ENCODE measurements around the gene RXRA.

The RXRA gene

DNA sequence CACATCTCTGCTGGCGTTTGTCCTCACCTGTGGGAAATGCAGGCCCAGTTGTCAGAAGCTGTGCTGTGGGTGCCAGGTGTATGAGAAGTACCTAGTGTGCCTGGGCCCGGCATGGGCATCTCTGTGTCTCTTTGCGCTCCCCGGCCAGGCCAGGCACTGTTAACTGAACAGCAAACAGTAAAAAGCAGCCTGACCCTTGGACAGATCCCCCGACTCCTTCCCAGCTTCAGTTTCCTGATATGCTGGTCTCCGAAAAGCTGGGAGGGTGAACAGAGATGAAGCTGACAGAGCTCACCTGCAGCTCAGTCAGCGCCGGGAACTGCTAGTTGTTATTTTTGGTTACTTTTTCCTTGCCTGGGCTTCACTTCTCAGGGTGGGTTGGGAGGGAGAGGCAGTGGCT lies 28.9 kb downstream of the RXRA start:
- DNase-seq (ENCODE audit: low read depth): no peak

DNA sequence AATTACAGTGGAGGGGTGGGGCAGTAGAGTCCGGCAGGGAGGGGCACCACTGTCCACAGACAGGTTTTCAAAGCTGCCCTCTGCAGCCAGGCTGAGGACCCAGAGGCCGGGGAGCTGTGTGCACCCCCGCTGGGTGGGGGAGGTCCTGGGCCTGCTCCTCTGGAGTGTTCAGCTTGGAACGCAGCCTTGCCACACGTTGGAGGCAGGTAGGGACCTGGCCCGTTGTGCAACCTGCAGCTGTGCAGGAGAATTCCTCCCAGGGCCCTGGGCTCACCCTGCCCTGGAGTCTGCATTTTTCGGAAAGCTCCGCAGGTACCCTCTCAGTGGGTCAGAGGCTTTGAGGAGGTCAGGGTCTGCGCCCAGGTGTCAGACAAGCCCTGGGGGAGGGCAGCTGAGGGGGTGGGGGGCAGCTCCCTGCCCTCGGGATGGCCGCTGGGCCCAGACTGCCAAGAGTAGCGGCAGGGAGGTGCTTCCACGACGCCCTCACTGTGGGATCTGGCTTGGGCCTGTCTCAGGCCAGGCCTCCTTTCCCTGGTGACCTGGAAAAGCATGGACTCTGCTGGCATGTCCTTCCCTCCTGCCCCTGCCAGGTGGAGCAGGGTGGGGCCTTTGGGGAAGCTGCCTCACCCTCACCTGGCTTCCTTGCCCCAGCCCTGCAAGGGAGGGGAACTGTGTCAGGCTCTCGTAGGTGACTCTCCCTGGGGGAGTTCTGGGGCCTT lies 29.5 kb downstream of the RXRA start:
- DNase-seq (ENCODE audit: low read depth): no peak

DNA sequence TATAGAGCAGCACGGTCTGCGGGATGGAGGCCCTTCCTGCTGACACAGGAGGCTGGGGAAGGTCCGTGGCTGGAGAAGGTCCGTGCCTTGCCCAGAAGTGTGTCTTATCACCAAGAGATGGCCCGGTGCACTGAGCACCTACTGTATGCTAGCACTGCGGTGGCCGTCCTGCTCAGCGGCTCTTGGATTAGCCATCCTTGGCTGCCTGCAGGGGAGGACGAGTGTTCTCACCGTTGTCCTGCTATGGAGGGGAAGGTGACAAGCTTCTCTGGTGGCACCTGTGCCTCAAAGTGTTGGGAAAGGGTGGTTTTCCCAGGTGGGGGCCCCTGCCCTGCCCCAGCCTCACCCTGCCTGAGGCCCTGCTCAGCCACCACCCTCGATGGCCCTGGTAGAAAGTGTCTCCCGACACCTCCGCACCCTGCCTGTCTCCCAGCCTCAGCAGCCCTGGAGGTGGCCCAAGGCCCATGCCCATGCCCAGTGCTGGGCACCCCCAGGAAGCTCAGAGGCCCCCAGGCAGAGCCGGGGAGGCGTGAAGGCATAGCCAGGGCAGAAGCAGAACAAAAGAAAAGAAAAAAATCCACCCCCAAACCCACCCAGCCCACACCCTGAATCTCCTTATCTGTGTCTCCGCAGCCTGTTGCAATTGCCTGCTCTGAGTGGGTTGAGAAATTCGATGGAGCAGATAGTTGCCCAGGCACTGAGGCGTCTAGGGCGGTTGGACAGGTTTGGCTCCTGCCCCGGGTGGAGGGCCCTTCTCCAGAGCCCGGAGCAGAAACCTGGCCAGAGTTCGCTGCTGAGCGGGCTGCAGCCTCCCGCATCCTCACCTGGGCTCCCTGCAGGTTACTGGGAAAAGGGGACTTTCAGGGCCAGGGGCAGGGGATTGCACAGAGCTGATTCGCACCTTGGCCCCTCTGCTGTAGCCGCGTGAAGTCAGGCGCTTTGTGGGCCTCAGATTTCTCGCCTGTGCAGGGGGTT lies 30.5 kb downstream of the RXRA start:
- DNase-seq (ENCODE audit: low read depth): no peak

DNA sequence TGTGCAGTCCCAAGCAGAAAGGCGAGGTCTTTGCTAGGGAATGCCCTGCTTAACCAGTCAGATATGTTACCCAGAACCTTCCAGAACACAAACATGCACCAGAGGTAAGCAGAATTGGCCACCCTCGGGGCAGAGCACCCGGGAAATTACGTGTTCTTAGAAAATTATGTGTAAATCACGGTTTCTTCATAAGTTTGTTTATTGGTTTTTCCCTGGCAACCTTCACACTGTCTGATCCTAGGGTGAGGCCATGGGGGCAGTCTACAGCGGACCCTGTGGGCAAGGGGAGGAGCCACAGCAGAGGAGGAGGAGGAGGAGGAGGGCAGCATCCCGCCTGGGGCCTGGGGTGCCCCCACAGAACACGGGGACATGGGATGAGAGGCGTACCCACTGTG lies 31.4 kb downstream of the RXRA start:
- DNase-seq (ENCODE audit: low read depth): no peak

DNA sequence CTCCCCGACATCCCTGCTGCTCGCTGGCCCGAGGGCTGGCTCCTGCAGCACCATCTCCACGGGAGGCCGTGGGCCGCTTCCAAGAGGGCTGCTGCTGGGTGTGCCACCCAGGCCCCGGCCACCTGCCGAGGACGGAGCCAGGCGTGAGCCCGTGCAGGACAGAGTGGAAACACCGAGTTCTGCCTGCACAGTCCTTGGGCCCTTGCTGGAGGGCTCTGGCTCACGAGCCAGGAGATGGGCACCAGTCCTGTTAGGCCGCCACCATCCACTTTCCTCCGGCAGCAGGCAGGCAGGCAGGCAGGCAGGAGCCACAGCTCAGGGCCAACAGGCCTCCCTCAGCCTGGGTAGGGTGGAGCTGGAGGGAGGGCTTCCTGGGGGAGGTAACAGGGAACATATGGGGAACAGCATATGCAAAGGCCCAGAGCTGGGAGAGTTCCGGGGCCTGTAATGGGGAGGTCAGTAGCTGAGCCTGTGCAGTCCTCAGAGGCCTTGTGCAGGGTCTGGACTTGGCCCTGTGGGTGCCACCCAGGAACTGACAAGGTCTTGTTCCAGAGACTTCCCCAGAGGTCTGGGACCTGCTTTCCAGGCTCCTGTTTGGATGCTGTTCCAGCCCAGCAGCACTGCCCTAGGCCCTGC lies 31.9 kb downstream of the RXRA start:
- no peak for DNase-seq (ENCODE audit: low read depth)

DNA sequence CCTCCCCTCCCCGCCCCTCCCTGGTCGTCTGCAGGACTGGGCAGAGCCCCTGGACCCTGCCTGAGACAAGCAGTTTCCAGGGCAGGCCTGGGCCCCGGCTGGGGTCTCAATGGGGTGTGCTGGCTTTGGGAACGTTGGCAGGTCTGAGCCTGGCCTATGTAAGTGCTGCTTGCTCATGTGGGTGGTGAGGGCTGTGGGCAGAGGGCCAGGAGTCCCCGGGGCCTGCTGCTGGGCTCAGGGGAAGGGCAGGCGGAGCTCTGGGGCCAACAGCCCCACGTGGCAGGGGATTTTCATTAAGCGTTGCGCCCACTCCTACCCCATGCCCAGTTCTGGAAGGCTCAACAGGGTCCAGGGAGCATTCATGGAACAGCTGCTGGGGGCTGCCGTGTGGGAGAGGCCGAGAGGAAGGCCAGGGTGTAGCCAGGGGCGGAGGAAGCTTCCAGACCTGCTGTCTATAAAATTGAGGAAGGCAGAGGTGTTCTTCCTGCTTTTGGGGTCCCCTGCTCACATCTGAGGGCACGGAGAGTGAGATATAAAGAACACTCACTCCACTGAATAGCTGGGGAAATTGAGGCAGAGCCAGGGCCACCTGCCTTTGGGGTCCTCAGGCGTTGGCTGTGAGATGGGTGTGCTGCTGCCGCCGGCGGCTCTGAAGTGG lies 32.5 kb downstream of the RXRA start:
- DNase-seq (ENCODE audit: low read depth): no peak

DNA sequence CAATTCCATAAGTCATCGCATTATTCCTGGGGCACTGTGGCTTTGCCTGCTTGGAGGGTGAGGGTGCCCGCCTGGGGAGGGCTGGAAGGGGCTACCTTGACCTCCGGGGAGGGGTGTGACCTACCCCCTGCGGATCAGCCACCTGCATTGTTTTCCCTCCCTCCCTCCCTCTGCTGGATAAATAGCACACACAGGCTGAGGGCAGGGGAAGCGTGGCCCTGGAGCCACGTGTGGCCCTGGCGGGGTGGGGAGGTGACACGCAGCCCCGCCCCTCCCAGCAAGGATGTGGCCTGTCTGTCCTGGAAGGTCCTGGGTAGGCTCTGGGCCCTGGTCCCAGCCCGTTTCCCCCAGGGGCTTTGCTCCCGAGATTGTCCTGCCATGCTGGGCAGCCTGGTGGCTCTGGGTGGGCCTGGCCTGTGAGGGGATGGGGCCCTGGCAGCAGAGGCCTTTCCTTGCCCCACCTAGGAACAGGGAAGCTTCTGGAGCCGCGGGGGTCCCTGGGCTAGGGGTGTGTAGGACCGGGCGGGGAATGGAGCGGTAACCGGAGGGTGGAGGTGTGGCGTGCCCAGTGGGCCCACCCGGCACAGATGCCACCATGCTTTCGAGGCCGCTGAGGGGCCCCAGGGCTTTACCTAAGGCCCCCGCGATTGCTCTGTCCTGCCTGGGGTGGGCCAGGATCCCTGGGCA lies 33.4 kb downstream of the RXRA start:
- no peak for DNase-seq (ENCODE audit: low read depth)

DNA sequence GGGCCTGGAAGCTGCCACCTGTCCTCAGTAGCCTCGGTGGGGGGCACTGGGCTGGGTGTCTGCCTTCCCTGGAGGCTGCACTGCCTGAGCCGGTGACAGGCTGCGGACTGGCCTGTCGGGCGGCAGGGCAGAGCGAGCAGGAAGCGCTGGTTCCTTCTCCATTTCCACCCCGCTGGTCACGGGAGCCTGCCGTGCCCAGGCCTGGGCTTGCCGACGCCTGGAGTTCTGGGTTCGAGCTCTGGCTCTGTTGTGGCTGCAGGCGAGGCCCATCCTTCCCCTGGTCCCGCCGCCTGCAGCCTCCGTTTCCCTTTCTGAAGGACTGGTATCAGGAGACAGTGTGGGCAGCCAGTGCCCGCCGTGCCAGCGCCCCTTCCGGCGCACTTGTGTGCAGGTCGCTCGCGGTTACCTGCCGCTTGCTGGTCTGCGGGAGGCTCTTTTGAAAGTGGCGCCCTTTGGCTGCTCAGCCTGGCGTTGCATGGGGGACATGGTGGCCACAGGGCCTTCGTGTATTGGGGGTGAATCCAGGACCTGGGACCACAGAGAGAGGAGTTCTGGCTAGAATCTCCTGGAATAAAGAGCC lies 34.0 kb downstream of the RXRA start:
- DNase-seq (ENCODE audit: low read depth): no peak

DNA sequence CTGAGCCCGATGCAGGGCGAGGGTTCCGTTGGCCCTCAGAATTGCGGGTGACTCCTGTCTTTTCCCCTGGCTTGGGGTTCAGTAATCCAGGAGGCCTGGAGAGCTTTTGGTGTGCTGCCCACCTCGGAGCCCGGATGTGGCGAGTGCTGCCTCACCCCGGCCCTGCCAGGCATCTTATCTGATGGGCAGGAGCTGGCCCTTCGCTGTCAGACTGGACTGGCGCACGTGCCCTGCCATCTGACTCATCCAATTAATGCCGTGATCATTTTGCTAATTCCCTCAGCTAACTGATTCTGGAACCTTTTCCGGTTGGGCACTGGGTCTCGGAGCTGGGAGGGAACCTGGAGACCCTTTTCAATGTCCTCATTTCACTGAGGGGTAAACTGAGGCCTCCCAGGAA lies 34.6 kb downstream of the RXRA start:
- DNase-seq (ENCODE audit: low read depth): no peak

DNA sequence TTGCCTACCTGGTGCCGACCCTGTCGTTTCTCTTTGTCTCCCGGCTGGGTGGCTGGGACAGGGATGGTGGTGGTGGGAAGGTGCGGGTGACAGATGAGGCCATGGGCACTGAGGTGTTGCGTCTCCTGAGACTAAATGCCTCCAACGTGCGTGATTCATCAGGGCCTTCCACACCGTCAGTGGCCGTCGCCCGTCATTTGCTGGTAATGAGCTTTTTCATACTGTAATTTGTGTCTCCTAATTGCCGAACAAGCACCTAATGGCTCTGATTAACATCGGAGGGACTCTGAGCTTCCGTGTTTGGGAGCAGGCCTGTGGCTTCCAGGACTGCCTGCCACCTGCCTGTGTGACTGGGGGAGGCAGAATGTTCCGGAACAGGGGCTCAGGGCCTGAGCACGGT lies 35.2 kb downstream of the RXRA start:
- DNase-seq (ENCODE audit: low read depth): no peak

DNA sequence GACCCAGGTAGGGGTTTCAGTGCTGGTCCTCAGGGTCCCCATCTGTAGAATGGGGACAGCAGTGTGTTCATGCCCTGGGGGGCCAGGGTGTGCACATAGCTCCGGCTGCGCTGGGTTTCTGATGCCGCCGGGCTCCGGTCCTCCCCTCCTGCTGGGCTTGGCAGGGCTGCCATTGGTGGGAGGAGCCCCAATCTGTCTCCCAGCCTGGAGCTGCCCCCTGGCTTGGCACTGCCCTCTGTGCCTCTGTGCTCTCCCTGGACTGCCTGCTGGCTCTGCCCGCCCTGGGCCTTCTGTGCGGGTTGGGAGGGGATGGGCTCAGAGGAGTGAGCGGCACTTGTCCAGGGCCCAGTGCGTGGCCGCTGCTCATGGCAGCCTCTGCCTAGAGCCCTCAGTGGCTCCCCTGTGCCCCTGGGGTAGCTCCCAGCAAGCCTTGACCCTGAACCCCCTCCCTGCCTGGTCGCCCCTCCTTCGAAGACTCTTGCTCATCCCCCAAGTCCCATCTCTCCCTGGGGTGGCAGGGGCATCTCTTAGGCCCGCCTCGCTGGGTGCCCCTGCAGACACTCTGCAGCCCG lies 35.7 kb downstream of the RXRA start:
- no peak for DNase-seq (ENCODE audit: low read depth)

DNA sequence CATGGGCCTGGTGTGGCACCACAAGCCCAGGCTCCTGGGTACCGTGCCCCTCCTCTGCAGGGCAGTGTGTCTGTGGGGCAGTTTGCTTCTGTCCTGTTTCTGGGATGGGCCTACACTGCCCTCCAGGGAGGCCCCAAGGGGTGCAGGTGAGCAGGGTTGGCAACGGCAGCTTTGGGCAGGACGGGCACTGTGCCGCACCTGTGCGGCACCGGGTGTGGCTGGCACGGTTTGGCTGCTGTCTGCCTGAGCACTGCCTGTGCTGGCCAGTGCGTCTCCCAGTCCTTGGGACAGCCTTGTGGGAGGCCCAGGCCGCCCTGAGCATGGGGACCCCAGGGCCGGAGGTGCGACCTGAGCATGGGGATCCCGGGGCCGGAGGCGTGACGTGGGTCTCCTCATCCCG lies 37.2 kb downstream of the RXRA start:
- no peak for DNase-seq (ENCODE audit: low read depth)

DNA sequence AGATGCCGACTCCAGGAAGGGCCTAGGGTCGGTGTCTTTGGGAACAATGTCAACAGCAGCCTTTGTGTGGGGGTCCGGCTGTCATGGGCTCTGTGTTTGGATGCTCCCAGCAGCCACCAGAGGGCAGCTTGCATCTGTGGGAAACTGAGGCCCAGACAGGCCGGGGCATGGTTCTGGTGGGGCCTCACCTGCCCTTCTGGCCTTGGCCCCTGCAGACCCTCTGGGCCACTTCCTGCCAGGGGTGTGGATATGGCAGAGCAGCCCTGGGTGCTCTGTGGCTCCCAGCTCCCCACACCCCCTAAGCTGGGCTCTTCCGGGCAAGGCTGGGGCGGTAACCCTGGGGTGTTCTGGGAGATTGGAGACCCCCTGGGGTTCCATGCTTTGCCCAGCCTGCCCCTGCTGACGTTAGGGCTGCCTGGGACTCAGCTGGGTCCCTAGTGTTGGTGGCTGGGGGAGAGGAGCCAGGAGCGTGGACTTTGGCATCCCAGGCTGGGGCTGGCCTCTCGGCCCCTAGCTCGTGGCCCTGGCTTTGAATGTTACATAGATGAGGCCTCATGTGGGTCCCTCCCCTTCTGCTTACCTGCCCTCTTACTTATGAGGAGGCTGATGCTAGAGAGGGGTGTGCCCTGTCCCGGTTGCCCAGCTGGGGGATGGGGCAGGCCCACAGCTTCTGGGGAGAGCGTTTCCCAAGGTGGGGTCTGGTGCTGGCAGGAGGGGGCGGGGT lies 38.3 kb downstream of the RXRA start:
- no peak for DNase-seq (ENCODE audit: low read depth)

DNA sequence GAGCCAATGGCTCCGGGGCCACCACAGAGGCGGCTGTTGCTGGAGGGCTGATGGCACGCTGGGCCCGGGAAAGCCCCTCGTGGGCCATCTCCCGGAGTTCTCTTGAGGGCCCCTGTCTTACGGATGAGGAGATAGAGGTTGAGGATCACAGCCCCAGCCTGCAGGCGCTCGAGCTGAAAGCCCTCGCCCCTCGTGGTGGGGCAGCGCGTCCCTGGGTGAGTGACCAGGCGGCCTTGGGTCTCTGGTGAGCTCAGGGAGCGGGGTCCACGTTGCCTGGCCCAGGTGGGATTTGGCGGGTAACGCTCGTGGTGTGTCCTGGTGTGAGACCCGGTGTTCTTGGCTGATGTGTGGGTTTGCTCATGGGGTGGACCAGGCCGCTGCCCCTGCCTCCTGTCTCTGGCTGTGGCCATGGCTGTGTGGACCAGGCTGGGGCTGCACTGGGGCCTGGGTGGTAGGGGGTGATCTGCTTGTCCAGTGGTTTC lies 38.9 kb downstream of the RXRA start:
- DNase-seq (ENCODE audit: low read depth): no peak

DNA sequence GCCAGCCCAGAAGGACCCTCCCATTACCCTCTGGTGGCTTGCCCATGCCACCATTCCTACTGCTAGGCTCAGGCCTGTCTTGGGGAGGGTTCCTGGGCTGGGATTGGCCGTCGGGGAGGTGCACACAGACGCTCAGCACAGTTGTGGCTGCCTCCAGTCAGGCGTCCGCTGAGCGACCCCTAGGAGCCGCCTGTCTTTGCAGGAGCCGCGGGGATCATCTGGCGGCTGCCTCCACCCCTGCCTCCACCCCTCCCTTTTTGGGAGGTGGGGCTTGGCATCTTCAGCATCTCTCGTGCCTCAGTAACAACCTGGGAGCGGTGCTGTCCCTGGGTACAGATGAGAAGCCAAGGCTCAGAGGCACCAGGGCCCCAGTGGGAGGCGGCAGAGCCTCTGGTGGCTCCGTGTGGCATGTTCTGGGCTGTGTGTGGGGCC lies 39.6 kb downstream of the RXRA start:
- no peak for DNase-seq (ENCODE audit: low read depth)

DNA sequence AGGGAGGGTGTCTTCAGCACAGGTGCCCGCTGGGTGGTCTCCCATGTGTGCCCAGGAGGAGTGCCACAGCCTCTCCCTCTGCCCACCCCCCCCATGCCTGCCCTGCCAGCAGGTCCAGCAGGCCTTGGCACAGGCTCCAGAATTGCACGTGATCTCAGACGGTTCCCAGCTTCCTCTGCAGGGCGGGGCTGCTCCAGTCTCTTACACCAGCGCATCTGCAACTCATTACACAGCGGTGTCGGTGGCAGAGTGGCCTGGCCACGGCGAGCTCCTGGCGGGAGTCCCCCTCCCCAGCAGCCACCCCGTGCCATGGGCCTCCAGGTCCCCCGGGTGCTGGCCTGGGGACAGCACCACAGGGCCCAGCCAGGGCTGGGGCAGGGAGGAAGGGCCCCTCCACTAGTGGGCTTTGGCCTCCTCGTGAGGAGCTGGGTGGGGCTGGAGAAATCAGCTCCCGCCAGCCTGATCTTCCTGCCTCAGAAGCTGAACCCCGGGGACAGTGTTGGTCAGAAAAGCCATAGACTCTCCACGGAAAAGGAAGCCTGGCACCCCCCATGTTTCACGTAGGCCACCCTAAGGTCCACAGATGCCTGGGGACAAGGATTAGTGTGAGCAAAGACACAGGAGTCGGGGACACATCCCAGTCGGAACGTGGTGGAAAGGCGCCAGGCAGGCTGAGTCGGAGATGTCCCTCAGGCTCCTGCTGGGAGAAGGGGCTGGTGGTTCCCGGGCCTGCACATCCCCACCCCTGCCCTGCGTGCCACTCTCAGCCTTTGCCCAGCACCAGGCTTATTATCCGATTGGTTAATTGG lies 40.2 kb downstream of the RXRA start:
- DNase-seq (ENCODE audit: low read depth): no peak

DNA sequence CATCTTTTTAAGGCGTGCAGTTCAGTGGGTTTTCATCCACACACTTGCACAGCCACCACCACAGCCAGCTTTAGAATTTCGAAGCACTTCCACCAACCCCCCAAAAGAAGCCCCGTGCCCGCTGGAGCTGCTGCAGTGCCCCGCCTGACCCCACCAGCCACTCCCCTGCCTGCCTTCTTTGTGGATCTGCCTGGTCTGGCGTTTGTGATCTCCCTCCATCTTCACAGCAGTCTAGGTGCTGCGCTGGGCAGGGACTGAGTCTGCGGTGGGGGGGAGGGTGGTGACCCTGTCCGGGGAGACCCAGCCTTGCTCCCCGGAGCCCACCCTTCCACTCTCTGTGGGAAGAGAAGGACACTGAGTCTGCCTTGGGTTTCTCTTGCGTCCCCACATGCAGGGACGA lies 40.8 kb downstream of the RXRA start:
- no peak for DNase-seq (ENCODE audit: low read depth)

DNA sequence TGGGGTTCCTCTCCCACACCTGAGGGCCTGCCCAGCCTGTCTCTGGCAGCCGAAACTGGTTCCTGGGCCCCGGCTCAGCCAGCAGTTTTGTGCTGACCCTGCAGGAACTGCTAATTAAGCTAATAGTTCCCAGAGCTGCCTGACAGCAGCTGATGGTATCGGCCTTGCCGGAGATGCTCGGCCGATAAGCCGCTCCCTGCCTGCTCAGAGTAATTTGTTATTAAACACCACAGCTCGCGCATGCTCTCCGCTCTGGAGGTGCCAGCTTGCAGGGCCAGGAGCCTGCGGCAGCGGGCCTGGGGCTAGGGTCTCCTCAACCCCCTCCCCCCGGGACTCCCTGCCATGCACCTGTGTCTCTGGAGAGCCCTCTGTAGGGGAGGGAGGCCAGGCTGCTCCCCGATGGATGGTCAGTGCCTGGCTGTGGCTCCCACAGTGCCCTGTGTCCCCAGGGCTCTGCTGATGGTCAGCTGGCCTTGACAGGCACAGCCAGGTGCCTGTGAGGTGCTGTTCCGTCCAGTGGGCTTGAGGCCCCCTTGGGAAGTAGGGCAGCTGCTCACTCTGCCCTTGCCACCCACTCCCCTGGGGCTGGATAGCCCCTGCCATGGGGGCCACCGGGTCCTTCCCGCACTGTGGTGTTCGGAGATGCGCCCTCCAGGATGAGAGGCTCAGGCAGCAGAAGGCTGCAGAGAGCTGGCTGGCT lies 41.7 kb downstream of the RXRA start:
- DNase-seq (ENCODE audit: low read depth): no peak

DNA sequence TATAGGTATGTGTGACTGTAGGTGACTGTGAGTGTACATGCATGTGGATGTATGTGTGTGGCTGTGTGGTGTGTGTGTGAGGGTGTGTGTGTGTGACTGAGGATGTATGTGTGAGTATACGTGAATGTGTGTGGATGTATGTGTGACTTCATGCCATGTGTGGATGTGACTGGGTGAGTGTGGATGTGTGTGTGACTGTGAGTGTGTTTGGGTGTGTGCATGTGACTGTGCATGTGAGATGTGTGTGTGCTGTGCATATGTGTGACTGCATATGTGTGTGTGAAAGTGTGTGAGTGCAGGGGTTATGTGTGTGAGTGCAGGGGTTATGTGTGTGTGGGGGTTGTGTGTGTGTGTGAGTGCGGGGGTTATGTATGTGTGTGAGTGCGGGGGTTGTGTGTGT lies 42.3 kb downstream of the RXRA start:
- no peak for DNase-seq (ENCODE audit: low read depth)
